Gastroesophageal sphincter (tissue), 3 donors: Measurements from ENCODE around the gene RFX7.

Source experiments
- POLR2A ChIP-seq, 2 donors: fragments of 450-650 bp; IDR thresholded peaks; one replicate each; pipeline ENCODE4 v1.6.1; 2017; ENCODE audit warnings: antibody characterized with exemption in 2 of 2, mild to moderate bottlenecking in 2 of 2, moderate library complexity in 1 of 2
- POLR2AphosphoS5 ChIP-seq: sonication (generic); formaldehyde crosslinking; IDR thresholded peaks from one replicate; pipeline ENCODE4 v1.6.1; 2017; ENCODE audit warnings: antibody characterized with exemption
- TF ChIP-seq, protein P1 (sequence below), 4 experiments: fragments of 200-600 bp in 2 of 4; fragments of 450-650 bp in 2 of 4; sonication (generic) in 1 of 4; IDR thresholded peaks; one replicate each; pipeline ENCODE4 v1.5.1; 2017 to 2019; ENCODE audit warnings: antibody characterized with exemption in 4 of 4, mild to moderate bottlenecking in 2 of 4, moderate library complexity in 2 of 4

DNA sequence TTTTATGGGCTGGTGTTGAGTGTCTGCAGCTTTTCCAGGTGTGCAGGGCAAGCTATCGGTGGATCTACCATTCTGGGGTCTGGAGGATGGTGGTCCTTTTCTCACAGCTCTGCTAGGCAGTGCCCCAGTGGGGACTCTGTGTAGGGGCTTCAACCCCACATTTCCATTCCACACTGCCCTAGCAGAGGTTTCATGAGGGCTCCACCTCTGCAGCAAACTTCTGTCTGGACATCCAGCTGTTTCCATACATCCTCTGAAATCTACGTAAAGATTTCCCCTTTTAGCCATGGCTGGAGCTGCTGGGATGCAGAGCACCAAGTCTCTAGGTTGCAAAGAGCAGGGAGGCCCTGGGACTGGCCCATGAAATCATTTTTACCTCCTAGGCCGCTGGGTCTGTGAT, 11.6 kb downstream of the RFX7 start:
- no peak for TF ChIP-seq POLR2A (IDR thresholded peaks at IDR 0.05)
- TF ChIP-seq, protein P1, sequence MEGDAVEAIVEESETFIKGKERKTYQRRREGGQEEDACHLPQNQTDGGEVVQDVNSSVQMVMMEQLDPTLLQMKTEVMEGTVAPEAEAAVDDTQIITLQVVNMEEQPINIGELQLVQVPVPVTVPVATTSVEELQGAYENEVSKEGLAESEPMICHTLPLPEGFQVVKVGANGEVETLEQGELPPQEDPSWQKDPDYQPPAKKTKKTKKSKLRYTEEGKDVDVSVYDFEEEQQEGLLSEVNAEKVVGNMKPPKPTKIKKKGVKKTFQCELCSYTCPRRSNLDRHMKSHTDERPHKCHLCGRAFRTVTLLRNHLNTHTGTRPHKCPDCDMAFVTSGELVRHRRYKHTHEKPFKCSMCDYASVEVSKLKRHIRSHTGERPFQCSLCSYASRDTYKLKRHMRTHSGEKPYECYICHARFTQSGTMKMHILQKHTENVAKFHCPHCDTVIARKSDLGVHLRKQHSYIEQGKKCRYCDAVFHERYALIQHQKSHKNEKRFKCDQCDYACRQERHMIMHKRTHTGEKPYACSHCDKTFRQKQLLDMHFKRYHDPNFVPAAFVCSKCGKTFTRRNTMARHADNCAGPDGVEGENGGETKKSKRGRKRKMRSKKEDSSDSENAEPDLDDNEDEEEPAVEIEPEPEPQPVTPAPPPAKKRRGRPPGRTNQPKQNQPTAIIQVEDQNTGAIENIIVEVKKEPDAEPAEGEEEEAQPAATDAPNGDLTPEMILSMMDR (IDR thresholded peaks at IDR 0.05), result no peak
- TF ChIP-seq POLR2AphosphoS5, result no peak
